Caki2 (cell line): ENCODE results near the gene AHSG. TPM values are rescaled to one million over a fixed set of nuclear protein-coding genes. Genes with fewer than 3 reads are reported as not detected.
"Not testable (repeated sequence)": the region's sequence is repeated elsewhere in the genome, so short reads cannot be mapped to it uniquely, and the experiment has no call there.

Source experiments
- DNase-seq: peaks from one replicate; pipeline ENCODE4 v3.0.0-alpha.2; 2015; ENCODE audit warnings: low read depth
- in situ Hi-C: cut with HindIII; loops from 2 replicates; pipeline ENCODE4 v1.10.0; 2016; ENCODE audit warnings: low sequenced_read_pairs, low pct_unique_long_range_greater_than_20kb, mixed read lengths
- total RNA-seq: library from RNA; depleted of rRNA; stranded (reverse); fragments of >200 nt; shearing (Covaris generic); gene quantifications from 2 replicates; pipeline ENCODE4 v1.2.3, GENCODE V29; 2014; ENCODE audit warnings: low replicate concordance; rRNA removed

AHSG gene, protein sequence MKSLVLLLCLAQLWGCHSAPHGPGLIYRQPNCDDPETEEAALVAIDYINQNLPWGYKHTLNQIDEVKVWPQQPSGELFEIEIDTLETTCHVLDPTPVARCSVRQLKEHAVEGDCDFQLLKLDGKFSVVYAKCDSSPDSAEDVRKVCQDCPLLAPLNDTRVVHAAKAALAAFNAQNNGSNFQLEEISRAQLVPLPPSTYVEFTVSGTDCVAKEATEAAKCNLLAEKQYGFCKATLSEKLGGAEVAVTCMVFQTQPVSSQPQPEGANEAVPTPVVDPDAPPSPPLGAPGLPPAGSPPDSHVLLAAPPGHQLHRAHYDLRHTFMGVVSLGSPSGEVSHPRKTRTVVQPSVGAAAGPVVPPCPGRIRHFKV
- not detected in 2 replicates for total RNA-seq

DNA sequence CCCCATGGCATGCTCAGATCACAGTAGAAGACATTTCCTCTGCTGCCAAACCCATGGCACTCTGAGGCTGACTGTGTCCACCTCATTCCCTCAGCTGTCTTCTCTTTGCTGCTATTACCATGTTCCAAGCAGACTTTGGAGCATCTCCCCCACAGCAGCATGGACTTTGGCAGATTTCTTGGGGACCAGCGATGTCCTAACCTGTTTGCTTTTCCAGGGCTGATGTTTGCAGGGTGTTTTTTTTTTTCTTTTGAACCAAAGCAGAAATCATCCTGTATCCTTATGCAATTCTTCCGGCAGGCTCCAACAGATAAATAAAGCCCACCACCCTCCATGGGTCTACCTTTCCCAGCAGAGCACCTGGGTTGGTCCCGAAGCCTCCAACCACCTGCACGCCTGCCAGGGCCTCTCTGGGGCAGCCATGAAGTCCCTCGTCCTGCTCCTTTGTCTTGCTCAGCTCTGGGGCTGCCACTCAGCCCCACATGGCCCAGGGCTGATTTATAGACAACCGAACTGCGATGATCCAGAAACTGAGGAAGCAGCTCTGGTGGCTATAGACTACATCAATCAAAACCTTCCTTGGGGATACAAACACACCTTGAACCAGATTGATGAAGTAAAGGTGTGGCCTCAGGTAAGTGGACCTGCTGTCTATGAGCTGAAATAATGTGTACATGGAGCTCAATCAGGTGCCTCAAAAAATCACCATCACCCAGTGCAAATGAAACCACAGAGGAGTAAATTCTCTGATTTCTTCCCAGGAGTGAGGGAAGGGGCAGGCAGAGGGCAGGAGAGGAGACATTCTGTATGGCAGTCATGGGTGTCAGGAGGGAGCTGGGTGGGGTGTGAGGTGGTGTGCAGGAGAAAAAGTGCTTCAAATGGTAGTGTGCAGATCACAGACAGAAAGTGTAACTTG is at the start of gene AHSG:
TSS of gene AHSG (plus strand) at position 340 of the 916 bp plus-strand sequence. CDS start at position 422, 82 bp downstream.
- in situ Hi-C loops, result no loop called here
- DNase-seq, result no peak

DNA sequence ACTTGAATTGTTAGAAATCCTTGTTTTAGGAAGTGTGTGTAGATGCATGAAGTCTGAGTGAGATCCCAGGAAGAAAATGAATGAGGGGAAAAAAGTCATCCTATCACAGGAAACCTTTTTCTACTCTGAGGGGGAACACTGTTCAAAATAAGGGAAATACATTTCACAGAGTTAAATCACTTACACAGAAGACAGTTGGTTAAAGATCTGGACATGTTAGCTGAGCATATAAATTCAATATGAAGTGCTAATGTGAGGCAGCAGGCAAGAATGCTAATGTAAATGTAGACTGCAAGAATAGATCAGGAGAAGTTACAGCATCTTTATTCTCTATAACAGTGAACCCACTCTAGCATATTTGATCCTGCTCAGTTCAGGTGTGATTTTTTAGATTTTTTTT is 48.3 kb upstream of the AHSG start:
- no peak for DNase-seq
- in situ Hi-C loops, result no loop called here

DNA sequence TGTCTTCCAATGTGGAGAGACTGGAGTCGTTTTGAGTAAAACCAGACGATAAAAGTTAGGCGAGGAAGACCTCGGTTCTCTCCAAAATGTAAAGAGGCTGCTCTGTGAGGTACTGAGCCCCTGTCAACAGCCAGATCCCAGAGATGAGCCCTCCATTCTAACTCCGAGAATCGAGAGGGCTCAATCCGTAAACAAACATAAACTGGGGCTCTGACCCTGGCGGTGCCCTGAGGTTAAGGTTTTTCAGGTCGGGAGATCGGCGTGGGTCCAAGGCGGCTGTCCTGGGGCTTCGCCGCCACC is 46.1 kb upstream of the AHSG start:
- DNase-seq, result no peak
- in situ Hi-C loops, result no loop called here

DNA sequence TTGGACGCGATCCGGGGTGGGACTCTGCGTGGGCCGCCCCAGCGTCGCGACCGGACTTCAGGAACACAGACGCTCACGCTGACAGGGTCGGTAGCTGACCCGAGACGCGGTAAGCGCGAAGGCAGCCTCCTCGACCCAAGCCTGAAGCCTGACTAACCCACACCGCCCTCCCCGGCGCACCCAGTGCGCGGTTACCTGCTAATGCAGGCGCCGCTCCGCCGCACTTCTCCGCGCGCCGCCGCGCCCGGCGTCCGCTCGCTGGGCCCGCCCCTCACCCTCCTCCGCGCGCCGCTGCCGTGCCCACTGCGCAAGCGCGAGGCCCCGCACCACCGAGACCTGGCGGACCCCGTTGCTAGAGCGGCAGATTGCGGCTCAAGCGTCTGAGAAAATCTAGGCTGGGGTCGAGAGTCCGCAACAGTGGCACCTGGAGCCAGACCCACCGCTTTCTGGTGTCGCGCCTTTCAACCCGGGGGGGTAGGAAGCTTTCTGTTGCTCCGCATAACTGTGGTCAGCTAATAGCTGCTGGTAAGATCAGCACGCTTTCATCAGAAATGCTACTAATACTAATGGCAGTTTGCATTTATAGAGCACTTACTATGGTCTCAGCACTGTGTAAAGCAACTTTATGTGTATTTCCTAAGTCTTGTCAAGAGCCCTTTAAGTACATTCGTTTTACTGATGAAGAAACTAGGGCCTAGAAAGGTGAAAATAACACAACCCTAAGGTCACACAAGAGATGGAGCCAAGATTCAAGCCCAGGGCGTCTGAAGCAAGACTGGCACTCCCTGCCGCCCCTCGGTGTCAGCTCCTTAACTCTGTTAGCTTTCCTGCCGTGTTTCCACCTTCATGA is 45.6 kb upstream of the AHSG start, which contains the start of gene TBCCD1:
TSS of gene TBCCD1 (minus strand) at position 268 of the 850 bp plus-strand sequence. CDS start 3,010 bp downstream, outside the sequence.
- in situ Hi-C loops, result no loop called here
- peak; percentile 95 for DNase-seq

DNA sequence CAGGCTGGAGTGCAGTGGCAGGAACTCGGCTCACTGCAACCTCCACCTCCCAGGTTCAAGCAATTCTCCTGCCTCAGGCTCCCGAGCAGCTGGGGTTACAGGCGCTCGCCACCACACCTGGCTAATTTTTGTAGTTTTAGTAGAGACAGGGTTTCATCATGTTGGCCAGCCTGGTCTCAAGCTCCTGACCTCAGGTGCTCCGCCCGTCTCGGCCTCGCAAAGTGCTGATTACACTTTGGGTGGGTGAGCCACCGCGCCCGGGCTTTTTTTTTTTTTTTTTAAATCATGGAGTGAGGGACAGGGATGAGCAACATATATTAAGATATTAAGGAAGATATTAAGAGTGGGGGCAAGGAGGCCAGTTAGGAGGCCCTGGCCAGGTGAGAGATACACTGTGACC is 43.5 kb upstream of the AHSG start:
- in situ Hi-C loops, DNase-seq: not testable (repeated sequence)

DNA sequence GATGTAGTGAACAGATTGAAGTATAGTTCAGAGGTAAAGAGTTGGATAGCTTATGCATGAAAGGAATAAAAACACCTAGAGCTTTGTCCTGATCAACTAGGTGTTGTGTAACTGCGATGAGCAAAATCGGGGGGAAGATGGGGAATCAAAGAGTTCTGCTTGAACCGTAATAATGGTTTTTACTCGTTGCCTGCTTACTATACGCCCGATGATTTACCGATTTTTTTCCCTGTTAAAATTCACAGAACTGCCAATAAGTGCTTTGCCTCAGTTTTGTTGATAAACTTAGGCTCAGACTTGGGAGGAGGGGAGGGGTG is 43.1 kb upstream of the AHSG start:
- no peak for DNase-seq
- in situ Hi-C loops, result no loop called here

DNA sequence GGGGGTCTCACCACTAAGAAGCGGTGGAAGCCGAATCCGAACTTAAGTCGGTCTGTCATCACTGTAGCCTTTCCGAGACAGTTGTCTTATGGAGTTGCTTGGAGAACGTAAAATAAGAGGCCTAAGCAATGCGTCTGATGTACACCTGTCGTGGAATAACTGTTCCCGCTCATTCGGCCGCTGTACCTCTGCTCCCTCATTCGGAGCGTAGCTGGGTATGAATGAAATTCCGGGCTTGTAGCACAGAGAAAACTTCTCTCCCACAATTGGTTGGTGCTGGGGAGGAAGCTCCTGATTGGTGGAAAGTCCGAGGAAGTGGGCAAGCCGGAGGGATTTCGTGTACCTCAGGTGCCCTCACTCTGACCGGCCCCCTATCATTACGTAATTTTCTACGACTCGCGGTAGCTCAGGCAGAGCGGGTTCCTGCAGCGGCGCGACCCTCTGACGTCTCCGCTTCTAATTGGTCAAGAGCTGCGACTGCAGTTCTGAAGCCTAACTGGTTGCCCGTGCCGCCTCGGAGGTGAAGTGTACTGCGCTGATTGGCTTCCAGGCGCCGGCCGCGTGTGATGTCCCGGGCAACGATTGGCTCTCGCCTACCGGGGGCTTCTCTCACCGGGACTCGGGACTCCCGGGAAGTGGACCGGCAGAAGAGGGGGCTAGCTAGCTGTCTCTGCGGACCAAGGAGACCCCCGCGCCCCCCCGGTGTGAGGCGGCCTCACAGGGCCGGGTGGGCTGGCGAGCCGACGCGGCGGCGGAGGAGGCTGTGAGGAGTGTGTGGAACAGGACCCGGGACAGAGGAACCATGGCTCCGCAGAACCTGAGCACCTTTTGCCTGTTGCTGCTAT is 42.5 kb upstream of the AHSG start, which contains the start of gene DNAJB11:
TSS of gene DNAJB11 (plus strand) at position 625 of the 845 bp plus-strand sequence. CDS start at position 803, 178 bp downstream.
- in situ Hi-C loops, result no loop called here

DNA sequence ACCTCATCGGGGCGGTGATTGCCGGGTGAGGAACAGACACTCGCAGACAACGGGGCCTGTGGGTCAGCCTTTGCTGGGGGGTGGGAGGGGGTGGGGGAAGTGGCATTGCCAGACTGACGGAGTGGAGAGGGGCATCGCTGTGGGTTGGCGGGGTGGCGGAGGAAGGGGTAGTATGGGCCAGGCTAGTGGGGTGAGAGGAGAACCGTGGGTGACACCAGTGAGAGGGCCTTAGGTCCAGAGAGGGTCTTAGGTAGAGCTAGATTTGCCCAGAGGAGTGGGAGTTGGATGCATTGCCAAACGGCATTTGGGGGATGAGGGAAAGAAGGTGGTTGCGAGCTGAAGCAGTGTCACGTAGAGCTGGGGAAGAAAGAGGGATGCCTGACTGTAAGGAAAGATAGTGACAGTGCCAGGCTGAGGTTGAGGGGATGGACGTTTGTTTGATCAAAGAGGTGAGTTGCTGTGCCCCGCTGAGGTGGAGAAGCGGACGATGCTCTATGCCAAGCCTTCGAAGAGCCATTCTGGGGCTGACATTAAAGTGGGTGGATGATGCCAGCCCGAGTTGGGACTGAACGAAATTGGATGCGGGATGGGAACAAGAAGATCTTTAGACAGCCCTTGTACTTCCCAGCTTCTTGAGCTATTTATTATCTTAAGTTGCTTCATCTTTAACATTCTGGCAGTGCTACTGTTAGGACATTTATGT is 41.8 kb upstream of the AHSG start:
- in situ Hi-C loops, result no loop called here
- DNase-seq, result no peak

More for the DNA sequence above, 42.5 kb upstream of the AHSG start, which contains the start of gene DNAJB11:
- peak; percentile 99 for DNase-seq

DNA sequence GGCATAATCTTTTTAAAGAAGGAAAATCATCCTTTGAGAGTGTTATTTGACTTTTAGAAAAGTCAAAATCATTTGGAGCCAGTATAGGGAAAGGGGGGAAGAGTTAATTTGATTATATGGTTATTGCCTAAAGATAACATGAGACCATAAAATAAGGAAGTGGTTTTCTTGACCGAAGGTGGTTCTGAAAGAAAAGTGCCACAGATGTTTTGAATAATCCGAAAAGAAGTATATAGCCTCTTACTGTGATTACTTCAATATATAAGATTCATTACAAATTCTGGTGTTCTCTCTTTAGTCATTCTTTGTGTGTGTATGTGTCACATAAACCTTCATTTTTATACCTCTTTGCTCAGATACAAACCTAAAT is 41.2 kb upstream of the AHSG start:
- in situ Hi-C loops, result no loop called here
- no peak for DNase-seq

DNA sequence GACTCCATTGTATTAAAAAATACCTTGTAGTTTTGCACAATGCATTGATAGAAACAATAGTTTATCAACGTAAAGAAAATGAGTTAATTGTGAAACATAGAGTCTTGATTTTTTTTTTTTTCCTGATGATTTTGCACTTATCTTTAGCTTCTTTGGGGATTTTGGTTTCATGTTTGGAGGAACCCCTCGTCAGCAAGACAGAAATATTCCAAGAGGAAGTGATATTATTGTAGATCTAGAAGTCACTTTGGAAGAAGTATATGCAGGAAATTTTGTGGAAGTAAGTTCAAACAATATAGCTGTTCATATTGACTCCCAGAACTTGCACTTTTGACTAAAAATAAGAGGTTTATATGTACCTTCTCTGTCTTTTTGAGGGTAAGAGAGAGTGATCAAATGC is 35.3 kb upstream of the AHSG start:
- in situ Hi-C loops, result no loop called here
- DNase-seq, result no peak

DNA sequence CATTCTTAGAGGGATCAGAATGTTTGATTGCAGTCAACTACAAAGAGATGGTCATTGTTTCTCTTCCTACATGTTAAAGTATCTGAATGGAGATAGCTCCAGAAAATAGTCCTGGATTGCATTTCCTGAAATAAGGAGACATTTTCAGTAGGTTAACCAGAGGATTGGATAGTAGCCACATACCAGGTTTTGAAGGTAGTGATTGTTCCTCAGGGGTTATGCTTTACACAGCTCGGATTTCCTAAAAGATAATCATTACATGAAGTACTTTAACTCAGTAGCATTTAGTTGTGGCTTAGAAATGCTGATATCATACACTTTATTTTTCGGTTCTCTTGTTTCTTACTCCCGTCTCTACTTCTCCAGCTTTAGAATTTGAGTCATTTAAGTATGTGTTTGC is 32.1 kb upstream of the AHSG start:
- DNase-seq, result no peak
- in situ Hi-C loops, result no loop called here

DNA sequence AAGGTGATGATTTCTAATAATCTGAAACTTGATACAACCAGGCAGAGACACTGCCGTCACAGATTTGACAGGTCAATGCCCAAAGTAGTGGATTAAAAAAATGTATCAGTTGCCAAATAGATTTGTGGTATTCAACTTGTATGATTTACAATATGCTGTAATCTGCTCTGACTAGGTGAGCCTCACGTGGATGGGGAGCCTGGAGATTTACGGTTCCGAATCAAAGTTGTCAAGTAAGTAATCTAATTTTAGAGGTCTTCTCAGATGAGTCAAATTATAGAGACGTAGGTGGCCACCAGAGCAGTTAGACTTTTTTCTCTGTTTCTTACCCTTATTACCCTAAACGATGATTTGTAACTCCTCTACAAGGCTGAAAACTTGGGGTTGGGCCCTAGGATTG is 30.3 kb upstream of the AHSG start:
- in situ Hi-C loops, result no loop called here

DNA sequence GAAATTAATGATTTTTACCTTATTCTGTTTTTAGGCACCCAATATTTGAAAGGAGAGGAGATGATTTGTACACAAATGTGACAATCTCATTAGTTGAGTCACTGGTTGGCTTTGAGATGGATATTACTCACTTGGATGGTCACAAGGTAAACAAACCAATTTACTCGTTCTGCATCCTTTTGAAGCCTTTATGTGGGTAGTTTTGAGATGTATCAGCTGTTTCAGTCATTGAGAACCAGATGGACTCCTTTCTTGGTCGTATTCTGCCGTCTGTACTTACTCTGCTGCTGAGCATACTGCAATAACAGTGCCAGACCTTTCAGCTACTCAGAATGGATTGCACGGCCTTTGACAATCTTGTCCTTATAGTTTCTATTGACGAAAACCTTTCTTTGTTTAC is 29.0 kb upstream of the AHSG start:
- in situ Hi-C loops, result no loop called here
- DNase-seq, result no peak

More for the DNA sequence above, 30.3 kb upstream of the AHSG start:
- no peak for DNase-seq

DNA sequence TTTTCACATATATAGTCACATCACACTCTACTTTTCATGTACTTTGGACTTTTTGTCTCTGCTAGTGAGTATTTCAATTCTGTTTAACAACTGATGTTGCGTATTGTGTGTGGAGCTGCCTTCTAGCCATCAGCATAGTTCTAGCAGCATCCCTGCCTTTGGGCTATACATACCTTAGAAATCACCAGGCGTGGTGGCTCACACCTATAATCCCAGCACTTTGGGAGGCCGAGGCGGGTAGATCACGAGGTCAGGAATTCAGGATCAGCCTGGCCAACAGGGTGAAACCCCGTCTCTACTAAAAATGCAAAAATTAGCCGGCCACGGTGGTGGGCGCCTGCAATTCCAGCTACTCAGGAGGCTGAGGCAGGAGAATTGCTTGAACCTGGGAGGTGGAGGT is 26.6 kb upstream of the AHSG start:
- DNase-seq, in situ Hi-C loops: not testable (repeated sequence)

DNA sequence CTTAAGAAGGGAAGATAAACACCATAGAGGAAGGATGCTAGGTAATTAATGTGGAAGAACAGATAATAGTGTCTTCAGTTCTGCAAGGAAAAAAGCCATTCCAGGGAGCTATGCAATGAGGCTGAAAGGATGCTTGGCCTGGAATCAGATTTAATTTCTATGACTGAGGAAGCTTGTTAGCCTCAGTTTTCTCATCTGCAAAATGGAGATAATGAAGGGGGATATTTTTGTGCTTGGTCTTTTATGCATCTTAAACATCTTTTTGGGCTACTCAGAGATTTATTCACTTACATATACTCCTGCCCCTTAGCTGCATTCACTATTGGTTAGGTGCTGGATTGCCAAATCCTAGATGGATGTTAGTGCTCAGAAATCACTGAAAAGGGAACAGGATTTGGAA is 25.7 kb upstream of the AHSG start:
- in situ Hi-C loops, result no loop called here
- no peak for DNase-seq

DNA sequence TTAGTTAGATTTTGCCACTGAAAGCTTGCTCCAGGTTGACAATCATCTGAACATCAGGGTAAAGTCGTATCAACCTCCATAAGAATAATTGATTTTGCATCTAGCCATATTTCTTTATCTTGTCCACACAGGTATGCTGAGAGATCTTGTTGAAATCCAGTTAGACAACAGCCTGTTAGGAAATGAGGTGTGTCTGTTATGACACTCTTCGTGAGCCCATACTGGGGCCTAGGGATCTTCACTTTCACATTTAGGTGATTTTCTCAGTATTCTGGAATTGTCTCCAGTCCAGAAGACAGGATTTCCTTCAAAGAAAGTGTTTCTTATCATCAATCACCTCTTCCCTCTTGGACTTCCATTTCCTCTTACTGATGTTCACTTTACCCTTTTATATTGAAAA is 24.2 kb upstream of the AHSG start:
- DNase-seq, result no peak
- in situ Hi-C loops, result no loop called here

DNA sequence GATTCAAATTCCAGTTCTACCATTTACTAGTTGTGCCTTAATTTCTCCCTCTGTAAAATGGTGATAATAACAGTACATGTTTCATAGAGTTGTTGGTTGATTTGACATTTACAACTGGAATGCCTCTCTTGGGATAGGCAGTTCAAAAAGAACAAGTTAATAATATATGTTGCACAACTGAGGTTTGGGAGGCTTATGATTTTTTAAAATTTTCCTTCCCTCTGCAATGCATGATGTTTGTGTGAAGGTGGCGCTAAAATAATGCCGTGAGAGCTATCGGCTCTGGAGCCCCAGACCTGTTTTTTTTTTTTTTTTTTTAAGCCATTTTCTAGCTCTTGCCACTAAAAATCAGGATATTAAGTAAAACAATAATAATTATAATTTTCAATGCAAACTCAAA is 23.7 kb upstream of the AHSG start:
- DNase-seq, result peak; percentile 39
- in situ Hi-C loops, result no loop called here
